SH-SY5Y (cell line): ENCODE results near the gene DACH1.
A peak's percentile ranks its signal among the peaks of the same experiment; 100 is the strongest.

ENCODE experiments used
- GATA2 ChIP-seq: IDR thresholded peaks from 2 replicates; pipeline ENCODE4 v1.6.1; 2011; ENCODE audit warnings: mild to moderate bottlenecking, low read depth, low read length
- GATA3 ChIP-seq: IDR thresholded peaks from 2 replicates; pipeline ENCODE4 v1.6.1; 2011; ENCODE audit warnings: low read depth, mild to moderate bottlenecking, low read length, moderate library complexity

DACH1 gene

DNA sequence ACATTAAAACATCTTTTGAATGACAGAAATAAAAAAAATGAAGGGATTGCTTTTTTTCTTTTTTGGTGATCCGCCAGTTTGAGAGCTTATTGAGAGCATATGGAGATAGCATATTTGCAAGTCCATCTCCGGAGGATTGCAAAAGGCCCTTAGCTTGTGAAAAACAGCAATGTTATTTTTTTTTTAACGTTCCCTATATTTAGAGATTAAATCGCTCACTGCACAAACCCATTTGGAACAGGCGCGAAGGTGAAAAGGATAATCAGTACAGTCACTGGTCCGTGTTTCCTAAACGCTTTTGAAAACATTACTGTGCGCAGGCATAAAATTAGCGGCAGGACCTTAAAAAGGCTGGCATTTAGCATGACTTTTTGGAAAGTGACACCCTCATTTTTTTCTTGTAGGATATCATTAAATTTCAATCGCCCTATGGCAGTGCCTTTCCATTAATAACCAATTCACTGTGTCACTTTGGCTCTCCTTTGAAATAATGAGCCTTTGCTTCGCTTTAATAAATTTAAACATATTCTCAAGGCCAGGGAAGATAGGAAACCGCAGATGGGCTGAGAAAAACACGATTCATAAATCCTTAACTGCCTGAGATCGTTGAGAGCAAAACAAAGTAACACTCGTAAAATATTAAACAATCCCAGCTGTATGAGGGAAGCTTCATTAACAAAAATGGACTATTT is 342.2 kb downstream of the DACH1 start:
- peak; percentile 44; the same call in 1 of the 2 replicates for TF ChIP-seq GATA2
- no peak for TF ChIP-seq GATA3

GRCh38 chr13:71524245-71524612 is 342.8 kb downstream of the DACH1 start:
- peak; percentile 61 for TF ChIP-seq GATA3
- TF ChIP-seq GATA2, result no peak

DNA sequence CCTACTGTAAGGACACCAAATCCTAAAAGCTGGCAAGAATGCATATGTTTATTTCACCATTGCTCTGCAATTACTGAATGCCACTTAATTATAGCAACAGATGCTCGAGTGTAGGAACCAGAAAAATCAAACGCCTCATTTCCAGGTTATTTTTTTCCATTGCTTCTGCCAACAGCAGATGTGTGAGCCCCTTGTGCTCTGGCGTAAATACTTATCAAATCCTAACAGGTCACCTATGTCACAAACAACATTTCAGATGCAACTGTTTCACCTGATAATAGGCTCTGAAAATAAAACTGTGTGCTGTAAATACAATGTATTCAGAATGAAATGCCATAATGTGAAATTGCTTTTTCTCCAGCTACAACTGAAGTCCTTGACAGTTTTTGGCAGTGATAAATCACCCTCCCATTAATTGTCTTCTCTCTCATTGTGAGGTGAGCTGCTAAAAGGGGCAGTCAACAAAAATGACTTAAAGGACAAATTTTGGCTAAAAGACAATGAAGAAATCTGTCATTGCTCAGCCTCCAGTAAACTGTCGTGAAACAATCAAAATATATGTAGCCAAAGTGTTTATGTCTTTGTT is 344.0 kb downstream of the DACH1 start:
- TF ChIP-seq GATA2 (no peak), GATA3 (no peak)

GRCh38 chr13:71517004-71517403 is 350.0 kb downstream of the DACH1 start:
- TF ChIP-seq GATA2 (no peak), GATA3 (no peak)

- no peak for TF ChIP-seq GATA2
- TF ChIP-seq GATA3, result no peak
Observed at GRCh38 chr13:71516521-71516920, 350.5 kb downstream of the DACH1 start.

DNA sequence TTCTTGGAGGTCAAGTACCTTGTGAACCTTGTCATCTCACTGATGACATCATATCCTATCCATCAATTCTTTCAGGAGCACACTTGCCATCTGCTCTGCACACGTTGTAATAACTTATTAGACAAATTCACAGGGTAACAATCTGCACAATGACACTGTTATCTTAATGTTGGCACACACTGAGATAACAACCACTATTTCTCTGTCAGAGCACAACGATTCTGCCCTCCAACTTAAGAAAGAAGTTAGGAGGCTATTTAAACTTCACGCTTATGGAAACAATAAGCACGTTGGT is 351.3 kb downstream of the DACH1 start:
- no peak for TF ChIP-seq GATA3
- no peak for TF ChIP-seq GATA2

DNA sequence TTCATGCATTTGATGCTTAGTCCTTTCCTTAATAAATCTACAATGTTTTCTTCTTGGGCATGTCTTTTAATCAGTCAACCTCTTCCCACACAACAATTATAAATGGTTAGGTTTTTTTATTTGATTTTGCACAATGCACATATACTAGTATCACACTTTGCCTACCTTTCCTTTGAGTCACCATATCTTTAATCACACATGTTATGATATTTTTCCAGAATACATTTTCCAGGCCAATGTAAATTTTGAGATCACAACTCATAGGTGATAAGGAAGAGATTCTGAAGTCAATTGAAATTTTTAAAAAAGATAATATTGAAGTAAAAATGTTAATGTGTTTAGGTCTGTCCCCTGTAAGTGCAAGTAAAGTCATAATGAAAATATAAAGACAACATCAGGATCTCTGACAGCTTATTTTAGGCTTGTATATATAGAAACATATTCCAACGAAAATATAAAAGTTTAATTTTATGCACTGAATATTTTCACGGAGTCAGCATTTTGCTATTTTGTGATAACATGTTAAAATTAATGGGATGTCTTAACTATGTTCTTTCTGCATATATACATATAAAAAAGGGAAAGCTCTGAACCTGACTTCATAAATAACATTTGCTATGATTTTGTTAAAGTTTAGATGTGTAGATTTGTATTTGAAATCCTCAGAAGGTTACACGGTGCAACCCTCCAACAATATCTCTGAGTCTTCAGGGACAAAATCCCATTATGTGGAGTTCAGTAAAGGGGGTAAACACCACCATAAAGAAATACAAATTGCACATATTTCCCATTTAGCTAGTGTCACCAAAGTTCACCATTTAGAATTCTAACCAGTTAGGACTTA is 351.9 kb downstream of the DACH1 start:
- no peak for TF ChIP-seq GATA2

GRCh38 chr13:71513411-71514033 is 353.5 kb downstream of the DACH1 start:
- TF ChIP-seq GATA2, result no peak
- no peak for TF ChIP-seq GATA3

DNA sequence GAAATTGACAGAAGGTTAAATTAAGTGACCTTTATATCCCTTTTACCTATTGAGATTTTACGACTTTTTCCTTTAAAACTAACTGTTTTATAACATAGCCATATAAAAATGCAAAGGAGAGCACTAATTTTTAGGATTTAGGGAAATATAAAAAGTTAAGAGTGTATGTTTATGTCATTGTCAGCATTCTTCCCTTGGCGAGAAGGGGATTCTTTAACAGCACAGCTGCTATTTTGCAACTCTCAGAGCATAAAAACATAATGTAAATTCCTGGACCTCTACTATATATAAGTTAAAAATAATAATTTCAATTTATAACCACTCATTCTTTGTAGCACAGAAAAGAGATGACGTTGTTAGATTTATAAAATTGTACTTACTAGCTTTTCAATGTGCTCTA is 363.2 kb downstream of the DACH1 start:
- no peak for TF ChIP-seq GATA2
- no peak for TF ChIP-seq GATA3

DNA sequence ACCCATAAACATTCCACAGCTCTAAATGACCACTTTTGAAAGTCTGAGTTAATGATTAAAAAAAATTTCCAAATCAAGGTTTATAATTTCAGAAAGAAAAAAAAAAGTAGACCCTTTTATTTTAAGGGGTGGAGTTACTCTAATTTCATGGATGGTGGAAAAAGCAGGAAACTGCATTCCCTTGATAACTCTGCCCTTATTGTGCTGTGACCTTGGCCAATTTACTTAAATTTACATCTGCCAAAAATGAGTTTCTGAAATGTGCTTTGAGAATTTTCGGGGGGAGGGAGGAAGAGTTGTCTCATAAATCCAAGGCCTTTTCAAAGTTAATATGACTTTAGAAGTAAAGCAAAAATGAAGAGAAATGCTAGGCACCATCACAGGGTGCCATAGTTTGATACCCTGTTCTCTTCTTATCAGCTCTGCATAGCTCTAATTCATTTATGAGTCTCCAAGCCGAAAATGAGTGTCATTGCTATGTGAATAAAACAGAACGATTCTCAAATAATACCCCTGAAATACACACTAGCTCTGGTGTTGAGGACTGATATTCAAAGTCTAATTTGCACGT is 367.0 kb downstream of the DACH1 start:
- TF ChIP-seq GATA2, result no peak
- TF ChIP-seq GATA3, result no peak

- TF ChIP-seq GATA3 (no peak), GATA2 (no peak)
Observed at GRCh38 chr13:71499235-71499634, 367.8 kb downstream of the DACH1 start.

GRCh38 chr13:71493189-71493588 is 373.8 kb downstream of the DACH1 start:
- TF ChIP-seq GATA2 (no peak), GATA3 (no peak)

- TF ChIP-seq GATA2 (no peak), GATA3 (no peak)
Observed at GRCh38 chr13:71492346-71492871, 374.6 kb downstream of the DACH1 start.

DNA sequence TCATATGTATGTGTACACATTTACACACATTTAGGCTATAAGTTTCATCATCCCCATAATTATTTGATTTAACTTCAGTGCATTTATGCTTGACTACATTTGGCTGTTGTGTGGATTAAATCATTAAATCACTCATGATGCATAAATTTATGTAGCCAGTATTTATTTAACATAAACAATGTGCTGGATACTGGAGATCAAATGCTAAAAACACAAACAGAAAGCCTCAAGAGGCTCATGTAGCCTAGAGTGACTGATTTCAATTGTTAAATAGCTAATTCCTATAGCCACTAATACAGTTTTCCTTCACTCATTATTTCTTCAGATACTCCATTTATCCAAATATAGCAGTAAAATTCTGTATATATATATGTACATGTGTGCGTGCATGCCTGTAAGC is 376.0 kb downstream of the DACH1 start:
- TF ChIP-seq GATA3, result no peak
- TF ChIP-seq GATA2, result no peak
